Transverse colon (tissue), 3 donors: Measurements from ENCODE around the gene FBXO36.

Source experiments
- POLR2A ChIP-seq: fragments of 450-650 bp; IDR thresholded peaks from one replicate; pipeline ENCODE4 v1.6.1; 2016; ENCODE audit warnings: antibody characterized with exemption, mild to moderate bottlenecking, moderate library complexity
- TF ChIP-seq, protein P1 (sequence below), 5 experiments: fragments of 200-600 bp in 3 of 5; fragments of 450-650 bp in 2 of 5; sonication (generic) in 3 of 5; IDR thresholded peaks; 1 replicate in 2 of 5; 2 replicates in 3 of 5; pipeline ENCODE4 v1.5.1; 2016 to 2017; ENCODE audit warnings: antibody characterized with exemption in 5 of 5, inconsistent platforms in 3 of 5, mild to moderate bottlenecking in 2 of 5, moderate library complexity in 1 of 5

DNA sequence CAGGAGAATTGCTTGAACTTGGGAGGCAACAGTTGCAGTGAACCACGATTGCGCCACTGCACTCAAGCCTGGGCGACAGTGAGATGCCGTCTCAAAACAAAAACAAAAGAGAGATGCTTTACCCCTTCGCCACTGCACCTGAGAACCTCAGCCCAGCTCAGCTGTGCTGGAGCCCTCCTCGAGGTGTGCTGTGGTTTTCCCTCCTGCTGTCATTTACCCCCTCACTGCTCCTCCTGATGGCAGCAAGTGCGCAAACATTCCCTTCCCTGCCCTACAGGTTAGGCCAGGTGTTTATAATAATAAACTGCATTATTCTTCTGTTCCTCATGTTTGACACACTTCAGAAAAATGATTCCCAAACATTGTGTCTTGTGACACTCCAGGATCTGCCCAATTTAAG lies 8.4 kb downstream of the FBXO36 start:
- TF ChIP-seq, protein P1, sequence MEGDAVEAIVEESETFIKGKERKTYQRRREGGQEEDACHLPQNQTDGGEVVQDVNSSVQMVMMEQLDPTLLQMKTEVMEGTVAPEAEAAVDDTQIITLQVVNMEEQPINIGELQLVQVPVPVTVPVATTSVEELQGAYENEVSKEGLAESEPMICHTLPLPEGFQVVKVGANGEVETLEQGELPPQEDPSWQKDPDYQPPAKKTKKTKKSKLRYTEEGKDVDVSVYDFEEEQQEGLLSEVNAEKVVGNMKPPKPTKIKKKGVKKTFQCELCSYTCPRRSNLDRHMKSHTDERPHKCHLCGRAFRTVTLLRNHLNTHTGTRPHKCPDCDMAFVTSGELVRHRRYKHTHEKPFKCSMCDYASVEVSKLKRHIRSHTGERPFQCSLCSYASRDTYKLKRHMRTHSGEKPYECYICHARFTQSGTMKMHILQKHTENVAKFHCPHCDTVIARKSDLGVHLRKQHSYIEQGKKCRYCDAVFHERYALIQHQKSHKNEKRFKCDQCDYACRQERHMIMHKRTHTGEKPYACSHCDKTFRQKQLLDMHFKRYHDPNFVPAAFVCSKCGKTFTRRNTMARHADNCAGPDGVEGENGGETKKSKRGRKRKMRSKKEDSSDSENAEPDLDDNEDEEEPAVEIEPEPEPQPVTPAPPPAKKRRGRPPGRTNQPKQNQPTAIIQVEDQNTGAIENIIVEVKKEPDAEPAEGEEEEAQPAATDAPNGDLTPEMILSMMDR (IDR thresholded peaks at IDR 0.05): no peak
- no peak for TF ChIP-seq POLR2A
